LNCAP (cell line): ENCODE data around the gene KRTAP4-16.
"Not testable (repeated sequence)": the region's sequence is repeated elsewhere in the genome, so short reads cannot be mapped to it uniquely, and the experiment has no call there.

ENCODE experiments used
- TF ChIP-seq, protein P1 (sequence below): fragments of 450-650 bp; IDR thresholded peaks from 2 replicates; pipeline ENCODE4 v1.5.1; 2017; ENCODE audit warnings: mild to moderate bottlenecking

Gene KRTAP4-16

GRCh38 chr17:41063449-41063848 lies 38.6 kb downstream of the KRTAP4-16 start:
- TF ChIP-seq, protein P1, sequence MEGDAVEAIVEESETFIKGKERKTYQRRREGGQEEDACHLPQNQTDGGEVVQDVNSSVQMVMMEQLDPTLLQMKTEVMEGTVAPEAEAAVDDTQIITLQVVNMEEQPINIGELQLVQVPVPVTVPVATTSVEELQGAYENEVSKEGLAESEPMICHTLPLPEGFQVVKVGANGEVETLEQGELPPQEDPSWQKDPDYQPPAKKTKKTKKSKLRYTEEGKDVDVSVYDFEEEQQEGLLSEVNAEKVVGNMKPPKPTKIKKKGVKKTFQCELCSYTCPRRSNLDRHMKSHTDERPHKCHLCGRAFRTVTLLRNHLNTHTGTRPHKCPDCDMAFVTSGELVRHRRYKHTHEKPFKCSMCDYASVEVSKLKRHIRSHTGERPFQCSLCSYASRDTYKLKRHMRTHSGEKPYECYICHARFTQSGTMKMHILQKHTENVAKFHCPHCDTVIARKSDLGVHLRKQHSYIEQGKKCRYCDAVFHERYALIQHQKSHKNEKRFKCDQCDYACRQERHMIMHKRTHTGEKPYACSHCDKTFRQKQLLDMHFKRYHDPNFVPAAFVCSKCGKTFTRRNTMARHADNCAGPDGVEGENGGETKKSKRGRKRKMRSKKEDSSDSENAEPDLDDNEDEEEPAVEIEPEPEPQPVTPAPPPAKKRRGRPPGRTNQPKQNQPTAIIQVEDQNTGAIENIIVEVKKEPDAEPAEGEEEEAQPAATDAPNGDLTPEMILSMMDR, result no peak

GRCh38 chr17:41061964-41062363 lies 40.0 kb downstream of the KRTAP4-16 start:
- TF ChIP-seq, protein P1, result no peak

DNA sequence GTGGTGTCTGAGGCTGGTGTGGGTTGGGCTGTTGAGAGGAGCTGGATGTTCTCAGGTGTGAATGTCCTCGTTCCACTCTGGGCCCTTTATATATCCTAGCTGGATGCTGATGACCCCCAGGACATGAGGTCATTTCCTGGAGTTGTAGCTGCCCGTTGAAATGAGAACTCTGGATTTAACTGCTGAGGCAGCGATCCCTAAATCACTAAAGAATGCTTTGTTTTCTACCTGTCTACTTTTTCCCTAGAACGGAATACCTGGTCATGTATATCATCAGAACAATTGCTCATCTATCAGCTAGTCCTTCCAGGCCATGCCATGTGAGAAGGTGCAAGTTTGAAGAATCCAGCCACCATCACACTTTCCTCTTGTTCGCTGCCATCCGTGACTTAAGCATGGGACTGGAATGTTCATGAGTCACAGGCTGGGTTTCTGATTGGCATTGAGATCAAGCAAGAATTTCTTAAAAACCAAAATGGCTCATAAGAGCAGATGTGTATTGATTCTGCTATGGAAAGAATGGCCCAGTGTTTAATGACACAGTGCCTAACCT lies 41.9 kb downstream of the KRTAP4-16 start, which contains the start of gene KRTAP2-3:
Gene KRTAP2-3, minus strand, starts transcription at position 63 of the 553 bp plus-strand sequence. CDS start 64 bp downstream, outside the sequence.
- TF ChIP-seq, protein P1, result no peak

DNA sequence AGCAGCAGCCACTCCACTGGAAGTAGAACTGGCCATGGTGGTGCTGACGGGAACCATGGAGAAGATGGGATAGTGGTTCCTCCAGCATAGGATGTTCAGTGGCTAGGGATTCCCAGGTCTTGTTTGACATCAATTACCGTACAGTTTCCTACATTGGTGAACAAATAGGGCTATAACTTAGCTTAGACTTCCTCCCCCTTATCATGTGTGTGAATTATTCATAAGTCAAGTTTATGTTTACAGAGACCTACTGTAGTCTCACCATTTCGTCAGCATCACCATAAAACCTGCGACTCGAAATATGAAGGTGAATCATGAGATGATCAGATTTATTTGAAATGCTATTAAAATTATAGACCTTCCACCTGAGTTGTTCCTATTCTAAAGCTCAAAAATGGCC lies 43.3 kb downstream of the KRTAP4-16 start:
- TF ChIP-seq, protein P1, result no peak

- TF ChIP-seq, protein P1, result no peak
Observed at GRCh38 chr17:41057547-41057946, 44.5 kb downstream of the KRTAP4-16 start.

DNA sequence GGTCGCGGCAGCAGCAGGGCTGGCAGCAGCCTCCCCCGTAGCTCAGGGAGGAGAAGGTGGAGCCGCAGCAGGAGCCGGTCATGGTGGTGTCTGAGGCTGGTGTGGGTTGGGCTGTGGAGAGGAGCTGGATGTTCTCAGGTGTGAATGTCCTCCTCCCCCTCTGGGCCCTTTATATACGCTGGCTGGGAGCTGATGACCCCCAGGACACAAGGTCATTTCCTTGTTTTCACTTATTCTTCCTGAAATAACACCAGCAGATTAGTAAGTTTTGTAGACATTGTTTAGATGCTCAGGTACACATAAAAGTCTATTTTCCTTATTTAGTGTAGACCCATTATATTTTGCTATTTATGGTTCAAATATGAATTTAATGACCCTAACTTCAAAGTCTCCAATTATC lies 46.9 kb downstream of the KRTAP4-16 start, which contains the start of gene KRTAP2-2:
Gene KRTAP2-2, minus strand, starts transcription at position 101 of the 400 bp plus-strand sequence. Its CDS starts 19 bp downstream, at position 82.
- TF ChIP-seq, protein P1, result not testable (repeated sequence)

DNA sequence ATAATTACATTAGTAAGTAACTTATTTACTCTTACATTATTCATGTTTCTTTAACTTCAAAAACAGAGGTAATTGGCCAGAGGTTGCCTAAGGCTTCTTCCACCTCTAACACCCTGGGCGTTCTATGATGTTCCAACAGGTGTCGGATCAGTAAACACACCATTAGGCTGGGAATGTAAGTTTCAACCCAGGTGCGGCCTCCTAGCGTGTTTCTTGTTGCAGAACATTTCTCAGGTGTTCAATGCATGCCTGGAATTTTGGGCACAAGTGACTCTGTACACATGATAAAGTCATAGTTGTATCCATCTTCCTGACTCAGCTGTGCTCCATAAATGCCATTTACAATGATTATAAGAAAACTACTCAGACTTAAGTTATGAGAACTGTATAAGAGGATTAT lies 48.0 kb downstream of the KRTAP4-16 start:
- TF ChIP-seq, protein P1, result no peak

- TF ChIP-seq, protein P1, result no peak
Observed at GRCh38 chr17:41052566-41052965, 49.4 kb downstream of the KRTAP4-16 start.
